Measurements from ENCODE around the gene TMEM98.

DNA sequence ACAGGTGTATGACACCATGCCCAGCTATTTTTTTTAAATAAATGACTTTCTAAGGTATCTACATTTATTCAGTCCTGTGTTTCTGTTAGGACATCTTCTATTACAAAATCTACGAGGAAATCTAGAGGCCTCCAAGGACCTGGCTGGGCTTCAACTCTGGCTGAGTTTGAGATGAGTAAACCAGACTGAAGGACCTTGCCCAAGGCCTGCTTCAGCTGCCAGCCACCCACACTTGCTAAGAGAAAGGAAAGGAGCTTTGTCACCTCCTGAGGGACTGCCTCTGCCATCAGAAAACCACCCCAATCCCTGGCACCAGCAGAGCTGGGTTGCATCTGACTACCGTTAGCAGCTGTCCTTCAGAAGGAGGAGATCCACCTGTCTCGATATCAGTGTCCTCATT, 49.7 kb upstream of the TMEM98 start:
- TF ChIP-seq, protein P1, sequence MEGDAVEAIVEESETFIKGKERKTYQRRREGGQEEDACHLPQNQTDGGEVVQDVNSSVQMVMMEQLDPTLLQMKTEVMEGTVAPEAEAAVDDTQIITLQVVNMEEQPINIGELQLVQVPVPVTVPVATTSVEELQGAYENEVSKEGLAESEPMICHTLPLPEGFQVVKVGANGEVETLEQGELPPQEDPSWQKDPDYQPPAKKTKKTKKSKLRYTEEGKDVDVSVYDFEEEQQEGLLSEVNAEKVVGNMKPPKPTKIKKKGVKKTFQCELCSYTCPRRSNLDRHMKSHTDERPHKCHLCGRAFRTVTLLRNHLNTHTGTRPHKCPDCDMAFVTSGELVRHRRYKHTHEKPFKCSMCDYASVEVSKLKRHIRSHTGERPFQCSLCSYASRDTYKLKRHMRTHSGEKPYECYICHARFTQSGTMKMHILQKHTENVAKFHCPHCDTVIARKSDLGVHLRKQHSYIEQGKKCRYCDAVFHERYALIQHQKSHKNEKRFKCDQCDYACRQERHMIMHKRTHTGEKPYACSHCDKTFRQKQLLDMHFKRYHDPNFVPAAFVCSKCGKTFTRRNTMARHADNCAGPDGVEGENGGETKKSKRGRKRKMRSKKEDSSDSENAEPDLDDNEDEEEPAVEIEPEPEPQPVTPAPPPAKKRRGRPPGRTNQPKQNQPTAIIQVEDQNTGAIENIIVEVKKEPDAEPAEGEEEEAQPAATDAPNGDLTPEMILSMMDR (IDR thresholded peaks at IDR 0.05): no peak
- TF ChIP-seq POLR2AphosphoS5 (IDR thresholded peaks at IDR 0.05): no peak

Measured in esophagus muscularis mucosa (tissue), 3 donors.